Measurements from ENCODE around the gene SPEG. TPM values are rescaled to one million over a fixed set of nuclear protein-coding genes. Genes with fewer than 3 reads are reported as not detected.

SPEG gene
- total and polyA plus RNA-seq, 2 donors (not counting 3 experiments of a cell fraction or from before 2014, with no cell fraction given), result 0.84 to 3.5 TPM

- Histone ChIP-seq H3K4me2 (ENCODE audit: insufficient read depth, low read length) (no peak overlapping the region), H3K27me3 (ENCODE audit: control insufficient read depth in 2 of 2, insufficient read depth in 2 of 2, low read length in 2 of 2) (no peaks in the 10 kb centered on the region), H4K20me1 (replicated peaks; ENCODE audit: control insufficient read depth, extremely low read depth, insufficient read depth, low read length) (no peaks in the 10 kb centered on the region), H3K79me2 (ENCODE audit: control insufficient read depth, insufficient read depth, low read length) (no peaks in the 10 kb centered on the region), H3K36me3 (ENCODE audit: control insufficient read depth in 2 of 2, extremely low read depth in 1 of 2, insufficient read depth in 2 of 2, low read length in 2 of 2) (no peaks in the 10 kb centered on the region), H3K9ac (replicated peaks; ENCODE audit: extremely low read depth, insufficient read depth, low read length) (no peak overlapping the region), H3K9me3 (replicated peaks; ENCODE audit: control insufficient read depth, insufficient read depth, low read length) (no peaks in the 10 kb centered on the region), H3K27ac (ENCODE audit: insufficient read depth, low read depth, low read length) (no peak overlapping the region), H2AFZ (ENCODE audit: low read depth, low read length) (no peak overlapping the region), H3K4me1 (ENCODE audit: control insufficient read depth, extremely low read depth, insufficient read depth, low read length) (no peaks in the 10 kb centered on the region), H3K4me3 (replicated peaks in 1 of 3; ENCODE audit: insufficient read depth in 1 of 3, low read depth in 1 of 3, low read length in 3 of 3) (no peak overlapping the region), H3K9me1 (replicated peaks; ENCODE audit: control insufficient read depth, extremely low read depth, insufficient read depth, low read length) (no peaks in the 10 kb centered on the region)
- intact Hi-C loops (cut with micrococcal nuclease) (no loop called here), dilution Hi-C loops (cut with MboI; ENCODE audit: extremely low pct_ligation_motif_present, low sequenced_read_pairs) (no loop called here)
- BruUV-seq (replicated peaks), result no TSS peak
- FAIRE-seq (no peak), DNase-seq (ENCODE audit: low read depth, low spot score) (no peak)
- ChIA-PET POLR2A (no interaction called here), CTCF (interaction anchor here (1.3 to 3.0 kb wide), 5 partner anchors 8 to 63 kb away, joined by 3 to 12 read pairs (median 7); no protein-coding TSS in a partner anchor)
- TF ChIP-seq CTCF (IDR thresholded peaks at IDR 0.05; ENCODE audit: extremely low read depth in 1 of 2, insufficient read depth in 1 of 2, low read depth in 1 of 2, low read length in 2 of 2), result no peak
- TF ChIP-seq MYC (IDR thresholded peaks at IDR 0.05; ENCODE audit: low read depth, low read length), result no peak
- TF ChIP-seq POLR2A (IDR thresholded peaks at IDR 0.05; ENCODE audit: low read depth, low read length), result no peak
- TF ChIP-seq GATA2 (IDR thresholded peaks at IDR 0.05; ENCODE audit: insufficient read depth, insufficient read length, low read depth, low read length), result no peak
- no peak for TF ChIP-seq JUN (IDR thresholded peaks at IDR 0.05; ENCODE audit: borderline replicate concordance, insufficient read depth, insufficient read length, low read depth)
- TF ChIP-seq MAX (IDR thresholded peaks at IDR 0.05; ENCODE audit: insufficient read depth, insufficient read length), result no peak
- no peak for TF ChIP-seq FOS (IDR thresholded peaks at IDR 0.05; ENCODE audit: borderline replicate concordance, insufficient read depth, low read length)
- TF ChIP-seq POLR2AphosphoS5 (IDR thresholded peaks at IDR 0.05; ENCODE audit: insufficient read depth, low read depth, low read length), result no peak
Observed at GRCh38 chr2:219466816-219467735, 32.4 kb downstream of the SPEG start.
